Neuron (in vitro differentiated cells): ENCODE measurements around the gene EEA1.

Experiments
- H2AFZ ChIP-seq: one replicate; pipeline ENCODE4 v1.6.1; 2013; ENCODE audit warnings: low read depth, mild to moderate bottlenecking, inconsistent platforms, low read length, moderate library complexity
- H3K27me3 ChIP-seq: one replicate; pipeline ENCODE4 v1.6.1; 2013; ENCODE audit warnings: low read length; ENCODE audit not compliant: insufficient read depth
- H3K36me3 ChIP-seq: one replicate; pipeline ENCODE4 v1.6.1; 2013; ENCODE audit warnings: low read length; ENCODE audit not compliant: insufficient read depth
- H3K4me1 ChIP-seq: one replicate; pipeline ENCODE4 v1.6.1; 2013; ENCODE audit warnings: low read length; ENCODE audit not compliant: insufficient read depth
- H3K4me3 ChIP-seq: 2 replicates; pipeline ENCODE4 v1.5.1; 2013; ENCODE audit warnings: mild to moderate bottlenecking, low read length, moderate library complexity
- H3K9me3 ChIP-seq: one replicate; pipeline ENCODE4 v1.6.1; 2013; ENCODE audit warnings: low read length

The EEA1 gene

GRCh38 chr12:92927436-92928281, 1.4 kb downstream of the EEA1 start:
- H3K9me3 ChIP-seq: no peaks in the 10 kb centered on the region
- H3K36me3 ChIP-seq: peaks cover 2% of the 10 kb centered on the region
- H3K4me1 ChIP-seq: peaks cover 22% of the 10 kb centered on the region
- peak overlapping the region; percentile 76 for H3K4me3 ChIP-seq
- H2AFZ ChIP-seq: peak overlapping the region; percentile 44
- H3K27me3 ChIP-seq: no peaks in the 10 kb centered on the region

- peak overlapping the region; percentile 76 for H3K4me3 ChIP-seq
- no peaks in the 10 kb centered on the region for H3K27me3 ChIP-seq
- H3K9me3 ChIP-seq: peaks cover under 1% of the 10 kb centered on the region
- H3K4me1 ChIP-seq: peaks cover 22% of the 10 kb centered on the region
- H2AFZ ChIP-seq: no peak overlapping the region
- H3K36me3 ChIP-seq: peaks cover 2% of the 10 kb centered on the region
These were observed 2.0 kb downstream of the EEA1 start for GRCh38 chr12:92927055-92927435.

GRCh38 chr12:92926549-92926948, 2.5 kb downstream of the EEA1 start:
- H2AFZ ChIP-seq: no peak overlapping the region
- peaks cover 2% of the 10 kb centered on the region for H3K36me3 ChIP-seq
- peaks cover 3% of the 10 kb centered on the region for H3K9me3 ChIP-seq
- H3K4me1 ChIP-seq: peaks cover 22% of the 10 kb centered on the region
- no peaks in the 10 kb centered on the region for H3K27me3 ChIP-seq
- no peak overlapping the region for H3K4me3 ChIP-seq

GRCh38 chr12:92921877-92922276, 7.2 kb downstream of the EEA1 start:
- no peaks in the 10 kb centered on the region for H3K27me3 ChIP-seq

GRCh38 chr12:92915365-92915764, 13.7 kb downstream of the EEA1 start:
- Histone ChIP-seq H3K4me3 (no peak overlapping the region), H3K36me3 (no peaks in the 10 kb centered on the region), H3K4me1 (no peaks in the 10 kb centered on the region), H3K27me3 (no peaks in the 10 kb centered on the region), H3K9me3 (no peaks in the 10 kb centered on the region), H2AFZ (no peak overlapping the region)

More at GRCh38 chr12:92921877-92922276, 7.2 kb downstream of the EEA1 start:
- Histone ChIP-seq H3K36me3 (peaks cover 2% of the 10 kb centered on the region), H3K4me3 (no peak overlapping the region), H3K9me3 (peaks cover 3% of the 10 kb centered on the region), H3K4me1 (peaks cover 3% of the 10 kb centered on the region), H2AFZ (no peak overlapping the region)

GRCh38 chr12:92914170-92914569, 14.9 kb downstream of the EEA1 start:
- Histone ChIP-seq H3K27me3 (no peaks in the 10 kb centered on the region), H3K9me3 (peaks cover 6% of the 10 kb centered on the region), H3K36me3 (no peaks in the 10 kb centered on the region), H2AFZ (no peak overlapping the region), H3K4me1 (no peaks in the 10 kb centered on the region), H3K4me3 (no peak overlapping the region)

- Histone ChIP-seq H3K36me3 (no peaks in the 10 kb centered on the region), H3K4me3 (no peak overlapping the region), H3K9me3 (peaks cover 9% of the 10 kb centered on the region), H3K4me1 (no peaks in the 10 kb centered on the region), H3K27me3 (no peaks in the 10 kb centered on the region), H2AFZ (no peak overlapping the region)
These were observed 16.4 kb downstream of the EEA1 start for GRCh38 chr12:92912672-92913071.

GRCh38 chr12:92912052-92912451, 17.0 kb downstream of the EEA1 start:
- no peaks in the 10 kb centered on the region for H3K27me3 ChIP-seq
- no peak overlapping the region for H3K4me3 ChIP-seq
- H3K4me1 ChIP-seq: no peaks in the 10 kb centered on the region
- H3K36me3 ChIP-seq: no peaks in the 10 kb centered on the region
- peaks cover 9% of the 10 kb centered on the region for H3K9me3 ChIP-seq
- H2AFZ ChIP-seq: no peak overlapping the region

GRCh38 chr12:92911339-92911738, 17.8 kb downstream of the EEA1 start:
- Histone ChIP-seq H3K4me1 (no peaks in the 10 kb centered on the region), H3K9me3 (peaks cover 9% of the 10 kb centered on the region), H3K36me3 (no peaks in the 10 kb centered on the region), H3K4me3 (no peak overlapping the region), H2AFZ (no peak overlapping the region), H3K27me3 (no peaks in the 10 kb centered on the region)

- H3K9me3 ChIP-seq: peaks cover 9% of the 10 kb centered on the region
- H2AFZ ChIP-seq: no peak overlapping the region
- H3K4me1 ChIP-seq: no peaks in the 10 kb centered on the region
- no peaks in the 10 kb centered on the region for H3K27me3 ChIP-seq
- H3K36me3 ChIP-seq: no peaks in the 10 kb centered on the region
- H3K4me3 ChIP-seq: no peak overlapping the region
These were observed 21.0 kb downstream of the EEA1 start for GRCh38 chr12:92908108-92908507.

- Histone ChIP-seq H3K36me3 (no peaks in the 10 kb centered on the region), H2AFZ (no peak overlapping the region), H3K4me3 (no peak overlapping the region), H3K27me3 (no peaks in the 10 kb centered on the region), H3K4me1 (no peaks in the 10 kb centered on the region), H3K9me3 (peaks cover 9% of the 10 kb centered on the region)
These were observed 23.1 kb downstream of the EEA1 start for GRCh38 chr12:92905811-92906554.

GRCh38 chr12:92905258-92905810, 23.8 kb downstream of the EEA1 start:
- no peak overlapping the region for H3K4me3 ChIP-seq
- no peaks in the 10 kb centered on the region for H3K27me3 ChIP-seq
- no peaks in the 10 kb centered on the region for H3K36me3 ChIP-seq
- peaks cover 9% of the 10 kb centered on the region for H3K9me3 ChIP-seq
- H3K4me1 ChIP-seq: no peaks in the 10 kb centered on the region
- H2AFZ ChIP-seq: no peak overlapping the region

GRCh38 chr12:92900941-92901340, 28.2 kb downstream of the EEA1 start:
- H3K9me3 ChIP-seq: peaks cover 4% of the 10 kb centered on the region
- no peaks in the 10 kb centered on the region for H3K27me3 ChIP-seq
- H2AFZ ChIP-seq: no peak overlapping the region
- H3K4me3 ChIP-seq: no peak overlapping the region
- H3K36me3 ChIP-seq: no peaks in the 10 kb centered on the region
- no peaks in the 10 kb centered on the region for H3K4me1 ChIP-seq
